IPS-20b (cell line): ENCODE measurements around the gene HMCN2.

Experiments used
- H3K27ac ChIP-seq: one replicate; pipeline ENCODE4 v1.5.1; 2013; ENCODE audit warnings: low read length
- H3K27me3 ChIP-seq: 2 replicates; pipeline ENCODE4 v1.6.1; 2013; ENCODE audit warnings: mild to moderate bottlenecking, low read length, inconsistent platforms; ENCODE audit not compliant: insufficient read depth
- H3K36me3 ChIP-seq: 2 replicates; pipeline ENCODE4 v1.6.1; 2013; ENCODE audit warnings: low read depth, mild to moderate bottlenecking, inconsistent platforms, low read length, moderate library complexity; ENCODE audit not compliant: insufficient read depth
- H3K4me1 ChIP-seq: 2 replicates; pipeline ENCODE4 v1.6.1; 2013; ENCODE audit warnings: mild to moderate bottlenecking, control low read depth, inconsistent platforms, low read length, moderate library complexity; ENCODE audit not compliant: insufficient read depth
- H3K4me3 ChIP-seq: 2 replicates; pipeline ENCODE4 v1.5.1; 2013; ENCODE audit warnings: mild to moderate bottlenecking, low read length, inconsistent platforms
- H3K9ac ChIP-seq: 2 replicates; pipeline ENCODE4 v1.6.1; 2013; ENCODE audit warnings: low read depth, mild to moderate bottlenecking, inconsistent platforms, low read length, moderate library complexity
- H3K9me3 ChIP-seq: 2 replicates; pipeline ENCODE4 v1.6.1; 2013; ENCODE audit warnings: mild to moderate bottlenecking, low read depth, low read length, inconsistent platforms; ENCODE audit not compliant: insufficient read depth

Gene HMCN2

DNA sequence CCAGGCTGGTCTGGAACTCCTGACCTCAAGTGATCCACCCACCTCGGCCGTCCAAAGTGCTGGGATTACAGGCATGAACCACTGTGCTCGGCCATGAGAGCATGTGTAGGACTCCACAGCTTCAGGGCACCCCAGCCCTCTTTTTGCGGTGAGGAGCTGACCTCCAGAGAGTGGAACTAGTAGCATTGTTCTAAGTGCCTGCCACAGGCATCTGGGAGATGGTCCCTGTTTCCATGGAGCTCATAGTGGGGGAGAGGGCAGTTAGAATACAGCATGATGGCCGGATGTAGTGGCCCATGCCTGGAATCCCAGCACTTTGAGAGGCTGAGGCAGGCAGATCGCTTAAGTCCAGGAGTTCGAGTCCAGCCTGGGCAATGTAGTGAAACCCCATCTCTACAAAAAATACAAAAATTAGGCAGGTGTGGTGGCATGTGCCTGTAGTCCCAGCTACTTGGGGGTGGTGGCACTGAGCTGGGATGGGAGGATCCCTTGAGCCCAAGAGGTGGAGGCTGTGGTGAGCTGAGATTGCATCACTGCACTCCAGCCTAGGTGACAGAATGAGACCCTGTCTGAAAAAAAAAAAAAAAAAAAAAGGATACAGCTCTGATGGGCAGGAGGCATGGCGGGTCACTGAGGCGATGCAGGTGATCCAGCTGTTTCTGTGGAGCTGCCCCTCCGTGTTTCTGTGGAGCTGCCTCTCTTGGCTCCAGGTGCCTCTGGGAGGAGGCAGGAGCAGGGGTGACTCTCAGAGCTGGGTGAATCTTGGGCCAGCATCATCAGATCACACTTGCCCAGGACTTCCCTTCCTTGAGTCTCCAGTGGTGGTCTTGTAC, 183.4 kb downstream of the HMCN2 start:
- H3K4me3 ChIP-seq = no peak overlapping the region
- H3K9me3 ChIP-seq = no peaks in the 10 kb centered on the region
- H3K36me3 ChIP-seq = no peaks in the 10 kb centered on the region
- peaks cover 25% of the 10 kb centered on the region for H3K4me1 ChIP-seq
- H3K27ac ChIP-seq = no peak overlapping the region
- H3K9ac ChIP-seq = peak overlapping the region; percentile 60; the same call in 1 of the 2 replicates
- peaks cover 33% of the 10 kb centered on the region for H3K27me3 ChIP-seq

DNA sequence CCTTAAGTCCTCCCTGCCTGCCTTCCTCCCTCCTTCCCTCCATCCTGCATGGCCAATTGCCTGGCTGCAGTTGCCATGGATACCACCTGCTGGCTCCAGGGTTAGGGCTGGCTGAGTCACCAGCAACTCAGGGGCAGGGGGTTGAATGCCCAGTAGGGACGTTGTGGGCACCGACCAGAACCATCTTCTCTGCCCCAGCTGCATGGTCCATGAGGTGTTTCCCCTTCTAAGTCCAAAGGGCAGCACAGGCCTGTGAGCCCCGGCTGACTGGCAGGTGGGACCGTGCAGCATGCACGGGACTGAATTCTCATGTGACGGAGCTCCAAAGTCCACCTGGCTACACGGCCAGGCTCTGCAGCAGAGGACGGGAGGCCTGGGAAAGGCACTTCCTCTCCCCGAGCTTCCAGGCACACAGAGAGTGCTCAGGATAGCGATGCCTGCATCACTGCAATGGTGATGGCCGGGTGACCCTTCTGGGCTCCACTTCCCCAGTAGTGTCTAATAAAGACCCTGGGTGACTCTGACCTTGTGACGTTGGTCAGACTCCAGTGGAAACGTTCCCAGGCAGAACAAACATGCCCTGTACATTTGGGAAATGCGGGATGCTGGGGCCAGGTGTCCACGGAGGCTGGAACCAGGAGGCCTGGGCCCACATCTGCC, 184.9 kb downstream of the HMCN2 start:
- Histone ChIP-seq H3K4me3 (no peak overlapping the region), H3K9me3 (no peaks in the 10 kb centered on the region), H3K9ac (no peak overlapping the region), H3K4me1 (peaks cover 25% of the 10 kb centered on the region), H3K36me3 (peaks cover 6% of the 10 kb centered on the region; the same call in 1 of the 2 replicates), H3K27ac (no peak overlapping the region), H3K27me3 (peaks cover 22% of the 10 kb centered on the region)

DNA sequence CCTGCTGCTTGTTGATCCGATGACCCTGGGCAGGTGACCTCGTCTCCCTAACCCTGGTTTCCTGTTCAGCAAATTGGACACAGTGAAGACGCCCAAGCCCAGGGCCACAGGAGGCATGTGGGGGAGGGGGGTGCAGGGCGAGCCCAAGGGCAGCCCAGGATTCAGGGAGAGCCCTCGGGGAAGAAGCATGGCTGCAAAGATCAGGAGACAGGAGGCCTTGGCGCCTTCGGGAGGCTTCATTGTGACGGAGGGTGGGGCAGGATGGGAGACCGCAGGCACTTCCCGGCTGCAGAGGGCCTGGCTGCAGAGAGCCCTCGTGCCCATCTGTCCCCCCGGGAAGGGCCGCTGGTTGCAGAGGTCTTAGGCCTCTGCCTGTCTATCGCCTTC, 185.4 kb downstream of the HMCN2 start:
- Histone ChIP-seq H3K9ac (no peak overlapping the region), H3K27ac (no peak overlapping the region), H3K9me3 (no peaks in the 10 kb centered on the region)

DNA sequence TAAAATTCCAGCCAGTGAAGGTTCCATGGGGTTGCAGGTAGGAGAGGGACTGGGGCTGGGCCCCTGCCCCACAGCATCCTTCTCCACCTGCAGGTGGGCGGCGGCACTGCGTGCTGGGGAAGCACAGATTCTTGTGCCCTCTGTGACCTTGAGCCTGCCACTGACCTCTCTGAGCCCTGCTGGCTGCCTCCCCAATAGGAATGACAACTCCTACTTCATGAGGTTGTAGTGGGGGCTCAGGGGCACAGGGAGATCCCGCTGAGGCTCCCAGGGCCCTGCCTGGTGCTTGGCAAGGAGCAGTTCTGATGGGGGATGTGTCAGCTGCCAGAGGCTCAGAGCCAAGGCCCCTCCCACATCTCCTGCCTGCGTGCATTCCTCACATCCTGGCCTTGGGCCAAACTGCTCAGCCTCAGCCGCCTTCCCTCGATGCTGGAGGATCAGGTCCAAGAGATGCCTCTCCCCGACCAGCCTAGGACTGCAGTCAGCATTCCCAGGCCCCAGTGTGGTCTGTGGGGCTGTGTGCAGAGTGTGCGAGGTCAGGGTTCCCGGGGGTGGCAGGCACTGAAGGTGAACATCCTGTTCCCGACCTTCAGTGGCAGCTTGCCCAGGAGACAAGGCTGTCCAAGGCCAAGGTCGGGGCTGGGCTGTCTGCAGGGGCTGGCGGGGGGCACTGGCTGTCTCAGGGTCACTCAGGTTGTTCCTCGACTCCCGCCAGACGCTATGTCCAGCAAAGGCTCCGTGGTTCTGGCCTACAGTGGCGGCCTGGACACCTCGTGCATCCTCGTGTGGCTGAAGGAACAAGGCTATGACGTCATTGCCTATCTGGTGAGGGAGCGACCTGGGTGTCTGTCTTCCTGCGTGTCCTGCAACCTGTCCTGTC, 186.2 kb downstream of the HMCN2 start:
- Histone ChIP-seq H3K27me3 (peaks cover 12% of the 10 kb centered on the region), H3K4me3 (no peak overlapping the region), H3K4me1 (peaks cover 16% of the 10 kb centered on the region), H3K36me3 (peaks cover 6% of the 10 kb centered on the region; the same call in 1 of the 2 replicates), H3K9ac (no peak overlapping the region; the same call in 1 of the 2 replicates), H3K27ac (no peak overlapping the region), H3K9me3 (no peaks in the 10 kb centered on the region)

More for the DNA sequence above, 185.4 kb downstream of the HMCN2 start:
- Histone ChIP-seq H3K36me3 (peaks cover 6% of the 10 kb centered on the region; the same call in 1 of the 2 replicates), H3K4me1 (peaks cover 22% of the 10 kb centered on the region), H3K4me3 (no peak overlapping the region), H3K27me3 (peaks cover 17% of the 10 kb centered on the region)

DNA sequence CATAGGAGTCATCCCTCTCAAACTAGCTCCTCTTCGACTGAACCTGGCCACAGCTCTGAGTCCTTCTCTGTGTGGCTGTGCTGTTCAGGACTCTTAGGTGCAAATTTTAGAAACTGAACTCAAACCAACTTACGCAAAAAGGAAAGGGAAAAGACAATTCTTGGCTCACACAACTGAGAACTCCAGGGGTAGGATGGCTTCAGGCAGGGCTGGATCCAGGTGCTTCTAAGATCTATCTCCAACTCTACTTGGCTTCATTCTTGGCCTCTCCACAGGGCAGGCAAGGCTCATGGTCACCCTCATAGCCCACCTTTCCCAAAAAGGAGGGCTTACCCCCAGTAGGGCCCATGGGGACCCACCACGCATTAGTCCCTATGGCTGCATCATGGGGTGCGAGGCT, 187.3 kb downstream of the HMCN2 start:
- H3K27ac ChIP-seq = no peak overlapping the region
- peaks cover 5% of the 10 kb centered on the region; the same call in 1 of the 2 replicates for H3K4me1 ChIP-seq
- peaks cover 6% of the 10 kb centered on the region; the same call in 1 of the 2 replicates for H3K36me3 ChIP-seq
- peaks cover under 1% of the 10 kb centered on the region; the same call in 1 of the 2 replicates for H3K27me3 ChIP-seq
- no peaks in the 10 kb centered on the region for H3K9me3 ChIP-seq
- no peak overlapping the region for H3K9ac ChIP-seq
- H3K4me3 ChIP-seq = no peak overlapping the region

DNA sequence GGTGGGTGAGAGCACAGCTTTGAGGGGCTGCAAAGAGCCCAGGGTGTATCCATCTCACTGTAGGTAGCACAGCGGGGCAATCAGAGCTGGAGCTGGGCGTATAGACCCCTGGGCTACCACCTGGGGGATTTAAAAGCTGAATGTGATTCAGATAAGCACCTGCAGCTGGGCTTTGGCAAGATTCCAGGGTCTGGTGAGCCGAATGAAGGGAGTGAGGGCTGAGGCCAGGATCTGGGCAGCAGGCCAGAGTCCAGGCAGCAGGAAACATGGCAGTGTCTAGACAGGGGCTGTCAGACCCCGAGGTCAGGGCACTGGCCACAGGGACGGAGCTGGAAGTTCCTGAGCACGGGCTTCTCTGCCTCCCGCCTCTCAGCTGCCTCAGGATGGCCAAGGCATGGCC, 187.9 kb downstream of the HMCN2 start:
- H3K36me3 ChIP-seq = peaks cover 6% of the 10 kb centered on the region; the same call in 1 of the 2 replicates
- H3K9me3 ChIP-seq = no peaks in the 10 kb centered on the region
- H3K27me3 ChIP-seq = no peaks in the 10 kb centered on the region
- no peak overlapping the region for H3K9ac ChIP-seq
- H3K4me3 ChIP-seq = no peak overlapping the region
- no peaks in the 10 kb centered on the region; the same call in 1 of the 2 replicates for H3K4me1 ChIP-seq
- H3K27ac ChIP-seq = no peak overlapping the region

DNA sequence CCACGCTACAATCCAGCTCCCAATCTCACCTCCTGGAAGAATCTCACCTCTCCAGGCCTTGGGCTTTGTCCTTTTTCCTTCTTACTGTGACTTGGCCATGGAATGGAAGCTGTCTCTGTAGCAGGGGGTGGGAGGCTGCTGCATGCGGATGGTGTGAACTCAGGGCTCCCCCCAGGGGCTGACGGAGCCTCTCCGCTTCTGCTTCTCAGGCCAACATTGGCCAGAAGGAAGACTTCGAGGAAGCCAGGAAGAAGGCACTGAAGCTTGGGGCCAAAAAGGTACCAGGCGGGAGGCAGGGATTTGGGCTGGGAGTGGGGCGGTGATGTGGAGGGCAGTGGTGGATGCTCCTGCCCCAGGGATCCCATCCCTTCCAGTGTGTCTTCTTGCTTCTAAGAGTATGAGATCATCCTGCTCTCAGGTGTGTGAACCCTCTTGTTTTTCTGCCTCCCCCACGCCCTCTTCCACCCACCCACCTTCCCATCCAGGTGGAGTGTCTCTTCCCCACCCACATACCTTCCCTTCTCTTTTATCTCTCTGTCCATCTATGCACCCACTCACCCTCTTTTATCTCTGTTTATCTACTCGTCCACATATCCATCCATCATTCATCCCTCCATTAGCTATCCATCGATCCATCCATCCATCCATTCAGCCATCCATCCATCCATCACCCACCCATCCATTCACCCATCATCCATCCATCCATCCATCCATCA, 188.7 kb downstream of the HMCN2 start:
- peaks cover 6% of the 10 kb centered on the region; the same call in 1 of the 2 replicates for H3K36me3 ChIP-seq

DNA sequence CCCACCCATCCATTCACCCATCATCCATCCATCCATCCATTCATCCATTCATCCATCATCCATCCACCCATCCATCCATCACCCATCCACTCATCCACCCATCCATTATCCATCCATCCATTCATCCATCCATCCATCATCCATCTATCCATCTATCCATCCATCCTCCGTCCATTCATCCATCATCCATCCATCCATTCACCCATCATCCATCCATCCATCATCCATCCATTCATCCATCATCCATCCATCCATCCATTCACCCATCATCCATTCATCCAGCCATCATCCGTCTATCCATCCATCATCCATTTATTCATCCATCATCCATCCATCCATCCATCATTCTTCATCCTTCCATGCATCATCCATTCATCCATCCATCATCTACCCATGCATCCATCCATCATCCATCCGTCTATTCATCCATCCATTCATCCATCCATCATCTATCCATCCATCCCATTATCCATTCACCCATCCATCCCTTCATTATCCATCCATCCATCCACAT, 189.3 kb downstream of the HMCN2 start:
- no peak overlapping the region for H3K9ac ChIP-seq
- H3K9me3 ChIP-seq = no peaks in the 10 kb centered on the region
- H3K27ac ChIP-seq = no peak overlapping the region
- peaks cover 6% of the 10 kb centered on the region; the same call in 1 of the 2 replicates for H3K36me3 ChIP-seq
- no peaks in the 10 kb centered on the region; the same call in 1 of the 2 replicates for H3K4me1 ChIP-seq
- H3K27me3 ChIP-seq = no peaks in the 10 kb centered on the region
- H3K4me3 ChIP-seq = no peak overlapping the region

More for the DNA sequence above, 188.7 kb downstream of the HMCN2 start:
- no peaks in the 10 kb centered on the region for H3K27me3 ChIP-seq
- no peaks in the 10 kb centered on the region; the same call in 1 of the 2 replicates for H3K4me1 ChIP-seq
- H3K27ac ChIP-seq = no peak overlapping the region
- no peak overlapping the region for H3K4me3 ChIP-seq
- no peak overlapping the region for H3K9ac ChIP-seq
- no peaks in the 10 kb centered on the region for H3K9me3 ChIP-seq

DNA sequence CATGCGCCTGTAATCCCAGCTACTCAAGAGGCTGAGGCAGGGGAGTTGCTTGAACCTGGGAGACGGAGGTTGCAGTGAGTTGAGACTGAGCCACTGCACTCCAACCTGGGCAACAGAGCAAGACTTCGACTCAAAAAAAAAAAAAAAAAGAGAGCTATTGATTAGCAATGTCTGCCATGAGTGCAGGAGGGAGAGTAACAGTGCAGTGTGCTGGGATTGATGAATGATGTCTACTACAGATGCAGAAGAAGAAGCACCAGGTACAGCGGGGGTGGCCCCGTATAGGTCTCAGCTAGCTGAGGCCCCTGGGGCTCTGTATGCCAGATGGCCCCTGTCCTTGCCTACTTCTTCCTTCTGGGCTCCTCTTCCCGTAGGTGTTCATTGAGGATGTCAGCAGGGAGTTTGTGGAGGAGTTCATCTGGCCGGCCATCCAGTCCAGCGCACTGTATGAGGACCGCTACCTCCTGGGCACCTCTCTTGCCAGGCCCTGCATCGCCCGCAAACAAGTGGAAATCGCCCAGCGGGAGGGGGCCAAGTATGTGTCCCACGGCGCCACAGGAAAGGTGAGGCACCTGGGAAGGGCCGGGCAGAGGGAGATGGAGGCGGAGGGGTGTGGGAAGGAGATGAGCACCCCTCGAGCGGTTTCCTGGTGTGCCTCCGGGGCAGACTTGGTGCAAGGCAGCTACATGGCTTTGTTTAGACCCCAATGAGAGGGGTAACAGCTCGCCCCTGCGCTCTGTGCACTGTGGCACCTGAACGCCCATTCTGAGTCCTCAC, 192.7 kb downstream of the HMCN2 start:
- Histone ChIP-seq H3K4me1 (no peaks in the 10 kb centered on the region), H3K27ac (no peak overlapping the region), H3K9me3 (no peaks in the 10 kb centered on the region), H3K9ac (no peak overlapping the region), H3K4me3 (no peak overlapping the region), H3K27me3 (no peaks in the 10 kb centered on the region), H3K36me3 (peaks cover 6% of the 10 kb centered on the region; the same call in 1 of the 2 replicates)

DNA sequence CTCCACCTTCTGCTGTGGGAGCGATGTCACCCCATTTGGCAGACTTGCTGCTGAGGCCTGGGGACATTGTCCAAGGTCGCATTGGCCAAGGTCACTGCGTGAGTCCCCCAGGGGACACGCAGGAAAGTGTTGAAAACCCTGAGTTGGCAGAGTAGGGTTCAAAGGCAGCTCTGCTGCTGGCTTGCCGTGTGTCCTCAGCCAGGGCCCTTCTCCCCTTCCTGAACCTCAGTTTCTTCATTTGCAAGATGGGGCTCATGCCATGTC, 193.2 kb downstream of the HMCN2 start:
- H3K9me3 ChIP-seq = no peaks in the 10 kb centered on the region

More for the DNA sequence above, 193.2 kb downstream of the HMCN2 start:
- H3K27me3 ChIP-seq = no peaks in the 10 kb centered on the region
- H3K36me3 ChIP-seq = peaks cover 6% of the 10 kb centered on the region; the same call in 1 of the 2 replicates
- H3K4me3 ChIP-seq = no peak overlapping the region
- H3K27ac ChIP-seq = no peak overlapping the region
- H3K9ac ChIP-seq = no peak overlapping the region
- no peaks in the 10 kb centered on the region for H3K4me1 ChIP-seq
